Measurements from ENCODE around the gene CLSTN2.

DNA sequence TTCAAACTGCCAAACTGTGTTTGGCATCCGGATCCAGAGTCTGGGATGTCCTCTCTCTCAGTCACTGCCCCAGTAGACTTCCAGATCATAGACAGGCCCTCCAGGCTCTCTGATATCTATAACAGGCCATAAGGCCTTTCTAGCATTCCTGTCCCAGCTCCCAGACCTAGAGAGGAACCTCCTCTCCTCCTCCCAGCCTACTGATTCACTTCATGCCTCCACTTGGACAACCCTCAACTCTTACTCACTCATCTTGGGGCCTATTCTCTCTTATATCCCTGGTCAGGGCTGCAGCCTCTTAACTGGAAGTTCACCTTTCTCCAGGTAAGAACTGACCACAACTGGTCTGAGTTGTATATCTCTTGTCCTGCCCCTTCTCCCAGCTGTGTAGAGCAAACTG lies 489.2 kb downstream of the CLSTN2 start:
- TF ChIP-seq POLR2A (IDR thresholded peaks at IDR 0.05) (no peak), CTCF (IDR thresholded peaks at IDR 0.05) (no peak)
